Measurements from ENCODE around the gene PTGR1.
"Not testable (repeated sequence)": the region's sequence is repeated elsewhere in the genome, so short reads cannot be mapped to it uniquely, and the experiment has no call there.

PTGR1 gene

GRCh38 chr9:111630182-111630963 lies 30.9 kb upstream of the PTGR1 start:
- TF ChIP-seq CTCF (conservative IDR thresholded peaks at IDR 0.05; ENCODE audit: low read length), result no peak
- DNase-seq (ENCODE audit: low read depth), result no peak

GRCh38 chr9:111628411-111628810 lies 29.0 kb upstream of the PTGR1 start:
- no peak for DNase-seq (ENCODE audit: low read depth)
- no peak overlapping the region for H3K4me3 ChIP-seq (ENCODE audit: low read length)
- TF ChIP-seq CTCF (conservative IDR thresholded peaks at IDR 0.05; ENCODE audit: low read length), result no peak

More at GRCh38 chr9:111630182-111630963, 30.9 kb upstream of the PTGR1 start:
- H3K4me3 ChIP-seq (ENCODE audit: low read length), result peak overlapping the region; percentile 75

GRCh38 chr9:111627260-111627963 lies 28.0 kb upstream of the PTGR1 start:
- DNase-seq (ENCODE audit: low read depth), result no peak
- TF ChIP-seq CTCF (conservative IDR thresholded peaks at IDR 0.05; ENCODE audit: low read length), result no peak

GRCh38 chr9:111622626-111623025 lies 23.2 kb upstream of the PTGR1 start:
- no peak overlapping the region for H3K4me3 ChIP-seq (ENCODE audit: low read length)
- peak; percentile 88 for DNase-seq (ENCODE audit: low read depth)
- TF ChIP-seq CTCF (conservative IDR thresholded peaks at IDR 0.05; ENCODE audit: low read length), result no peak

More at GRCh38 chr9:111627260-111627963, 28.0 kb upstream of the PTGR1 start:
- H3K4me3 ChIP-seq (ENCODE audit: low read length), result no peak overlapping the region

GRCh38 chr9:111621895-111622480 lies 22.5 kb upstream of the PTGR1 start:
- no peak overlapping the region for H3K4me3 ChIP-seq (ENCODE audit: low read length)
- peak; percentile 57 for DNase-seq (ENCODE audit: low read depth)
- peak; percentile 99 for TF ChIP-seq CTCF (conservative IDR thresholded peaks at IDR 0.05; ENCODE audit: low read length)

GRCh38 chr9:111617349-111617748 lies 17.9 kb upstream of the PTGR1 start:
- DNase-seq (ENCODE audit: low read depth); H3K4me3 ChIP-seq (ENCODE audit: low read length): not testable (repeated sequence)

GRCh38 chr9:111615928-111616327 lies 16.5 kb upstream of the PTGR1 start:
- H3K4me3 ChIP-seq (ENCODE audit: low read length), result no peak overlapping the region
- TF ChIP-seq CTCF (conservative IDR thresholded peaks at IDR 0.05; ENCODE audit: low read length), result no peak
- peak; percentile 36 for DNase-seq (ENCODE audit: low read depth)

All from AG10803 (cell line).